Measurements from ENCODE around the gene ABI3. TPM values are rescaled to one million over a fixed set of nuclear protein-coding genes. Genes with fewer than 3 reads are reported as not detected.

ABI3 gene
- total RNA-seq, 1 donor from 2014 or later = not detected

GRCh38 chr17:49235896-49236295 is 25.4 kb downstream of the ABI3 start:
- H3K27me3 ChIP-seq = peaks cover 23% of the 10 kb centered on the region
- no peak overlapping the region for H3K4me3 ChIP-seq
- no peak overlapping the region for H3K4me2 ChIP-seq
- H2AFZ ChIP-seq (replicated peaks) = no peak overlapping the region
- no peaks in the 10 kb centered on the region for H3K4me1 ChIP-seq
- H3K27ac Mint-ChIP-seq = peak overlapping the region; percentile 26
- no peak overlapping the region for H3K27ac ChIP-seq
- no peak overlapping the region for H3K9ac ChIP-seq
- H3K9me3 Mint-ChIP-seq = no peaks in the 10 kb centered on the region
- H3K79me2 ChIP-seq (ENCODE audit: low read depth) = no peaks in the 10 kb centered on the region
- H3K36me3 ChIP-seq = no peaks in the 10 kb centered on the region
- peaks cover 17% of the 10 kb centered on the region for H3K27me3 Mint-ChIP-seq (ENCODE audit: insufficient read depth, low read depth)
- no peaks in the 10 kb centered on the region for H3K36me3 Mint-ChIP-seq
- TF ChIP-seq CTCF (IDR thresholded peaks at IDR 0.05) (no peak), EZH2 (IDR thresholded peaks at IDR 0.05) (no peak), EZH2phosphoT487 (IDR thresholded peaks at IDR 0.05) (no peak)
- no peak for DNase-seq (ENCODE audit: low spot score)
- H3K4me3 Mint-ChIP-seq = no peak overlapping the region
- no peaks in the 10 kb centered on the region for H4K20me1 ChIP-seq (ENCODE audit: low read depth)
- no peaks in the 10 kb centered on the region for H3F3A ChIP-seq (ENCODE audit: low read depth)
- H3K4me1 Mint-ChIP-seq = peaks cover 2% of the 10 kb centered on the region
- no peaks in the 10 kb centered on the region for H3K9me3 ChIP-seq (ENCODE audit: low read depth)

GRCh38 chr17:49239963-49240362 is 29.5 kb downstream of the ABI3 start:
- H3K36me3 Mint-ChIP-seq = no peaks in the 10 kb centered on the region
- no peaks in the 10 kb centered on the region for H3K9me3 Mint-ChIP-seq

GRCh38 chr17:49240619-49241018 is 30.1 kb downstream of the ABI3 start:
- TF ChIP-seq CTCF (IDR thresholded peaks at IDR 0.05) (no peak), EZH2phosphoT487 (IDR thresholded peaks at IDR 0.05) (no peak), EZH2 (IDR thresholded peaks at IDR 0.05) (no peak)
- Histone ChIP-seq H2AFZ (replicated peaks) (no peak overlapping the region), H3K27me3 (no peaks in the 10 kb centered on the region), H3F3A (ENCODE audit: low read depth) (no peaks in the 10 kb centered on the region), H3K4me3 (no peak overlapping the region), H3K4me2 (no peak overlapping the region), H4K20me1 (ENCODE audit: low read depth) (no peaks in the 10 kb centered on the region), H3K4me1 (no peaks in the 10 kb centered on the region), H3K9me3 (ENCODE audit: low read depth) (no peaks in the 10 kb centered on the region), H3K9ac (no peak overlapping the region), H3K27ac (no peak overlapping the region), H3K79me2 (ENCODE audit: low read depth) (no peaks in the 10 kb centered on the region), H3K36me3 (no peaks in the 10 kb centered on the region)
- Mint-ChIP-seq H3K9me3 (no peaks in the 10 kb centered on the region), H3K36me3 (no peaks in the 10 kb centered on the region), H3K27ac (no peak overlapping the region), H3K27me3 (ENCODE audit: insufficient read depth, low read depth) (peaks cover 3% of the 10 kb centered on the region), H3K4me1 (no peaks in the 10 kb centered on the region), H3K4me3 (no peak overlapping the region)
- no peak for DNase-seq (ENCODE audit: low spot score)

More at GRCh38 chr17:49239963-49240362, 29.5 kb downstream of the ABI3 start:
- Histone ChIP-seq H2AFZ (replicated peaks) (no peak overlapping the region), H3K9me3 (ENCODE audit: low read depth) (no peaks in the 10 kb centered on the region), H3F3A (ENCODE audit: low read depth) (no peaks in the 10 kb centered on the region), H3K79me2 (ENCODE audit: low read depth) (no peaks in the 10 kb centered on the region), H3K27ac (no peak overlapping the region), H3K4me2 (no peak overlapping the region), H3K36me3 (no peaks in the 10 kb centered on the region), H3K9ac (no peak overlapping the region), H3K27me3 (no peaks in the 10 kb centered on the region), H3K4me3 (no peak overlapping the region), H4K20me1 (ENCODE audit: low read depth) (no peaks in the 10 kb centered on the region), H3K4me1 (no peaks in the 10 kb centered on the region)
- H3K27ac Mint-ChIP-seq = no peak overlapping the region
- no peak overlapping the region for H3K4me3 Mint-ChIP-seq
- no peak for DNase-seq (ENCODE audit: low spot score)
- H3K4me1 Mint-ChIP-seq = no peaks in the 10 kb centered on the region
- H3K27me3 Mint-ChIP-seq (ENCODE audit: insufficient read depth, low read depth) = peaks cover 7% of the 10 kb centered on the region
- TF ChIP-seq EZH2 (IDR thresholded peaks at IDR 0.05) = no peak
- no peak for TF ChIP-seq EZH2phosphoT487 (IDR thresholded peaks at IDR 0.05)
- TF ChIP-seq CTCF (IDR thresholded peaks at IDR 0.05) = no peak
